ENCODE measurements around the gene COBL. TPM values are rescaled to one million over a fixed set of nuclear protein-coding genes. Genes with fewer than 3 reads are reported as not detected.
A peak's percentile ranks its signal among the peaks of the same experiment; 100 is the strongest.

COBL gene
- total RNA-seq, 6 experiments from 2014 or later = 21.5 to 35.9 (median 24.6) TPM

DNA sequence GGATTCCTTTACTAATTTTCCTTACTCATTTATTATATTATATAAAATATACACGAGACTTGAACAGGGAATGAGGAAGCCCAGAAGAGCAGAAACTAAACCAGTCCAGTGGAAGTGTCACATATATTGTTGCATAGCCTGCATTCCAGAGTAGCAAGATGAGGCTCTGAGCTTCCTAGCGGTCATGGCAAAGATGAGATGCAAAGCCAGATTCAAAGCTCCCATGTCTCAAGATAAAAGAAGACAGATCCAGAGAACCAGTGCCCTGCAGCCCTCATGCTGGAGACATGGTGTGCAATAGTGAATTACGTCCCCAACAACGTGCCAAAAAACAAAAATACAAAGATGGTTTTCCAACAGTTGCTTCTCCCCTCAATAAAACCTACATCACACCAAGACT lies 59.7 kb downstream of the COBL start:
- intact Hi-C loops (cut with DNase I) = no loop called here
- Histone ChIP-seq H3K4me3 (no peak overlapping the region), H3K27ac (no peak overlapping the region), H3K9me3 (no peaks in the 10 kb centered on the region), H3K4me1 (no peaks in the 10 kb centered on the region), H3K36me3 (no peaks in the 10 kb centered on the region), H3K27me3 (no peaks in the 10 kb centered on the region)
- TF ChIP-seq POLR2A (IDR thresholded peaks at IDR 0.05) = no peak
- TF ChIP-seq, protein P1, sequence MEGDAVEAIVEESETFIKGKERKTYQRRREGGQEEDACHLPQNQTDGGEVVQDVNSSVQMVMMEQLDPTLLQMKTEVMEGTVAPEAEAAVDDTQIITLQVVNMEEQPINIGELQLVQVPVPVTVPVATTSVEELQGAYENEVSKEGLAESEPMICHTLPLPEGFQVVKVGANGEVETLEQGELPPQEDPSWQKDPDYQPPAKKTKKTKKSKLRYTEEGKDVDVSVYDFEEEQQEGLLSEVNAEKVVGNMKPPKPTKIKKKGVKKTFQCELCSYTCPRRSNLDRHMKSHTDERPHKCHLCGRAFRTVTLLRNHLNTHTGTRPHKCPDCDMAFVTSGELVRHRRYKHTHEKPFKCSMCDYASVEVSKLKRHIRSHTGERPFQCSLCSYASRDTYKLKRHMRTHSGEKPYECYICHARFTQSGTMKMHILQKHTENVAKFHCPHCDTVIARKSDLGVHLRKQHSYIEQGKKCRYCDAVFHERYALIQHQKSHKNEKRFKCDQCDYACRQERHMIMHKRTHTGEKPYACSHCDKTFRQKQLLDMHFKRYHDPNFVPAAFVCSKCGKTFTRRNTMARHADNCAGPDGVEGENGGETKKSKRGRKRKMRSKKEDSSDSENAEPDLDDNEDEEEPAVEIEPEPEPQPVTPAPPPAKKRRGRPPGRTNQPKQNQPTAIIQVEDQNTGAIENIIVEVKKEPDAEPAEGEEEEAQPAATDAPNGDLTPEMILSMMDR (IDR thresholded peaks at IDR 0.05) = no peak
- ATAC-seq = no peak
- DNase-seq = no peak
- 86% methylated on average over 4 of the region's 4 CpGs for WGBS (ENCODE audit: insufficient coverage, low coverage, low lambda C conversion rate, missing lambda C conversion rate)

DNA sequence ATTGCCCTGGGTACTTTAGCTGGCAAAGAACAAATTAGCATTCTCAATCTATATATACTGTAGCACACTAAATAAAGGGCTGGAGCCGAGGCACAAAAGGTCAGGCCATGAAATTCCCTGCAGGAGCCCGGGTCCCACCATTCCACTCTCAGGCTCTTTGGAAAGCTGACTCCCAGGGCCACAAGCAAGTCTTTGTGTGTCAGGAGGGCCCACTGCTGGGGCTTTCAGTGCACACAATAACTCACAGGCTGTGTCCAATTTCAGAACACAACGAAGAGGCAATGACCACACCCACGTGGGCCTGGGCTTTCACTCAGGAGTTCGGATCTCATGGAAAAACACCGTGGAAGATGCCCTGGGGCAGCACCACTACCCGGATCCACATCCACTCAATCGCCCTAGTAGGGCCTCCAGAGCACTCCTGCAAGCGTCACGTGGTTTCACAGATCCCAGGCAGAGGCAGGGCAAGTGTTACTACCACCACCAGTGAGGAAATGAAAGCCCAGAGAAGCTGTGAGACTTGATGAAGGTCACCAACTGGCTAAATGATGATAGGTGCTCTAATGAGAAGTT lies 60.3 kb downstream of the COBL start:
- ATAC-seq = peak in 1 of 4 donors; percentile 17
- TF ChIP-seq POLR2A (IDR thresholded peaks at IDR 0.05) = no peak
- TF ChIP-seq, protein P1 (IDR thresholded peaks at IDR 0.05) = no peak
- H3K4me1 ChIP-seq = no peaks in the 10 kb centered on the region
- intact Hi-C loops (cut with DNase I) = no loop called here
- H3K36me3 ChIP-seq = no peaks in the 10 kb centered on the region
- no peaks in the 10 kb centered on the region for H3K27me3 ChIP-seq
- H3K27ac ChIP-seq = no peak overlapping the region
- no peak for DNase-seq
- H3K9me3 ChIP-seq = no peaks in the 10 kb centered on the region
- 60% methylated on average over 2 of the region's 10 CpGs for WGBS (ENCODE audit: insufficient coverage, low coverage, low lambda C conversion rate, missing lambda C conversion rate)
- no peak overlapping the region for H3K4me3 ChIP-seq

DNA sequence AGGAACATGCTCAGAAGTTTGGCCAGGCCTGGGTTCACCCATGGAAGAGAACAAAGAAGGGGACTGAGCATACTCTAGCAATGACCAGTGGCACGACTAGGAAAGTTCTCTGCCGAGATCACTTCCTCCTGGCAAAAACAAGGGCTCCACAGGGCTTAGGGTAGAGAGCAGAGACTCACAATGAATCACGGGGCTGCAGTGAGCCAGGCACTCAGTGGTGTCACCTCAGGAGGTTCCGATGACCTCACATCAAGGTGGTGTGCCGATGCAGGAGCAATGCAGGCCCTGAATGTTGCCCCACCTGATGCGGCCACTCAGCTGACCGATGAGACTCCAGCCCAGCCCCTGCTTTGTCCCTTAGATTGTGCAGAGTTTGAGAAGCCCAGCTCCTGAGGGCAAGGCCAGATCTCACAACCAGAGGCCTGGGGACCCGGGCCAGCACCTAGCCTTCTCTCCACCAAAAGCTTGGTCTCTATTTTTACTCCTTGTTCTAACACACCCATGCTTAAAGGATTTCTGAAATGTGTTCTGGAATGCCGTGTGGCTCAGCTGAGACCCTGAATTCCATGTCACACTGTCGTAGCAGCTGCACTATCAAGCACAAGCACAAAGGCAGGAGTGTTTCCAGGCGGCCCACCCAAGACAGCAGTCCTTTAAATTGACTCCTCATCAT lies 60.9 kb downstream of the COBL start:
- ATAC-seq (peak in 3 of 4 donors; percentile 42 to 71 (median 43)), DNase-seq (no peak)
- H3K27me3 ChIP-seq = no peaks in the 10 kb centered on the region
- no peaks in the 10 kb centered on the region for H3K4me1 ChIP-seq
- no peak overlapping the region for H3K27ac ChIP-seq
- no peak overlapping the region for H3K4me3 ChIP-seq
- TF ChIP-seq, protein P1 (IDR thresholded peaks at IDR 0.05) = no peak
- TF ChIP-seq POLR2A (IDR thresholded peaks at IDR 0.05) = no peak
- WGBS (ENCODE audit: insufficient coverage, low coverage, low lambda C conversion rate, missing lambda C conversion rate) = 43% methylated on average over 4 of the region's 11 CpGs
- intact Hi-C loops (cut with DNase I) = no loop called here
- H3K36me3 ChIP-seq = no peaks in the 10 kb centered on the region
- H3K9me3 ChIP-seq = no peaks in the 10 kb centered on the region

DNA sequence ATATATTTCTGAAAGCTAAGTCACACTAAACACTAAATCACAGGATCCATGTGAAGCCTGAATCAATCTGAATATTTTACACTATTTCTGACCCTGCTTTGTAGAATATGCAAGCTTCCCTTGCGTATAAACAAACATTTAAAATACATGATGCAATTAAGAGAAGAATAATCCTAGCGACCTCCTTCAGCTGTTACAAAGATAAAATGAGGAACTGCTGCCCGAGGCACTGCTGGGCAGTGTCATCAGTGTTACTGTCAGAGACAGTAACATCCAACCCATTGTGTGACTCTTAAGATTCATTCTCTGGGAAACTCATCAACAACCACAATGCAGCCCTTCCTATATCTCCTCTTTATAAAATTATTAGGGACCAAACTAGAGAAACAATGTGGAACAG lies 61.6 kb downstream of the COBL start:
- ATAC-seq = no peak

More for the DNA sequence above, 61.6 kb downstream of the COBL start:
- Histone ChIP-seq H3K9me3 (no peaks in the 10 kb centered on the region), H3K27ac (no peak overlapping the region), H3K4me1 (no peaks in the 10 kb centered on the region), H3K27me3 (no peaks in the 10 kb centered on the region), H3K36me3 (no peaks in the 10 kb centered on the region), H3K4me3 (no peak overlapping the region)
- intact Hi-C loops (cut with DNase I) = no loop called here
- no peak for DNase-seq
- no peak for TF ChIP-seq POLR2A (IDR thresholded peaks at IDR 0.05)
- TF ChIP-seq, protein P1 (IDR thresholded peaks at IDR 0.05) = no peak
- WGBS (ENCODE audit: insufficient coverage, low coverage, low lambda C conversion rate, missing lambda C conversion rate) = 52% methylated on average over 3 of the region's 3 CpGs

All from right lobe of liver (tissue), 6 donors.